Keratinocyte (primary cell): ENCODE data around the gene PLEK. TPM values are rescaled to one million over a fixed set of nuclear protein-coding genes. Genes with fewer than 3 reads are reported as not detected.

Experiments
- DNase-seq: peaks from one replicate; pipeline ENCODE4 v3.0.0-alpha.2; 2011; ENCODE audit warnings: low read depth, missing footprints, low spot score
- FAIRE-seq: peaks from 2 replicates; lab custom pipeline; 2011; peaks lifted over from hg19 to GRCh38; lab: Jason Lieb, UNC
- H2AFZ ChIP-seq: 2 replicates; pipeline ENCODE4 v1.6.0; 2012; ENCODE audit warnings: low read length, control low read depth, inconsistent platforms; ENCODE audit not compliant: control insufficient read depth
- H3K27ac ChIP-seq: 2 replicates; pipeline ENCODE4 v1.5.1; 2011; ENCODE audit warnings: low read length; ENCODE audit not compliant: control insufficient read depth, insufficient read depth
- H3K27me3 ChIP-seq: 3 replicates; pipeline ENCODE4 v1.6.0; 2011; ENCODE audit warnings: low read length; ENCODE audit not compliant: control insufficient read depth, insufficient read depth; ENCODE audit errors: extremely low read depth
- H3K36me3 ChIP-seq, 2 experiments: 2 replicates in 1 of 2; 3 replicates in 1 of 2; pipeline ENCODE4 v1.5.1; 2011; ENCODE audit warnings: low read length in 2 of 2, mild to moderate bottlenecking in 1 of 2; ENCODE audit not compliant: control insufficient read depth in 2 of 2, insufficient read depth in 2 of 2; ENCODE audit errors: extremely low read depth in 1 of 2
- H3K4me1 ChIP-seq: 3 replicates; pipeline ENCODE4 v1.5.1; 2011; ENCODE audit warnings: low read length; ENCODE audit not compliant: control insufficient read depth, insufficient read depth; ENCODE audit errors: extremely low read depth
- H3K4me2 ChIP-seq: 3 replicates; pipeline ENCODE4 v1.6.0; 2011; ENCODE audit warnings: low read depth, low read length; ENCODE audit not compliant: control insufficient read depth, insufficient read depth; ENCODE audit errors: extremely low read depth
- H3K4me3 ChIP-seq, 3 experiments: fragments of 200-600 bp in 1 of 3; sonication (generic) in 1 of 3; 2 replicates in 2 of 3; 3 replicates in 1 of 3; pipeline ENCODE4 v1.5.1; 2011 to 2016; ENCODE audit warnings: low read length in 3 of 3, mild to moderate bottlenecking in 3 of 3, control low read depth in 2 of 3, inconsistent platforms in 1 of 3, low read depth in 1 of 3, mixed read lengths in 1 of 3, mixed run types in 1 of 3, moderate library complexity in 1 of 3; ENCODE audit not compliant: control insufficient read depth in 2 of 3, insufficient read depth in 2 of 3; ENCODE audit errors: extremely low read depth in 1 of 3
- H3K79me2 ChIP-seq: 2 replicates; pipeline ENCODE4 v1.6.0; 2012; ENCODE audit warnings: low read length; ENCODE audit not compliant: control insufficient read depth, insufficient read depth
- H3K9ac ChIP-seq: 3 replicates; pipeline ENCODE4 v1.6.0; 2011; ENCODE audit warnings: low read length; ENCODE audit not compliant: control insufficient read depth, insufficient read depth; ENCODE audit errors: extremely low read depth
- H3K9me1 ChIP-seq: 3 replicates; pipeline ENCODE4 v1.6.0; 2011; ENCODE audit warnings: low read length; ENCODE audit not compliant: control insufficient read depth, insufficient read depth; ENCODE audit errors: extremely low read depth
- H3K9me3 ChIP-seq: 2 replicates; pipeline ENCODE4 v1.5.1; 2012; ENCODE audit warnings: low read depth, low read length; ENCODE audit not compliant: control insufficient read depth
- H4K20me1 ChIP-seq: 3 replicates; pipeline ENCODE4 v1.6.0; 2011; ENCODE audit warnings: low read length; ENCODE audit not compliant: control insufficient read depth, insufficient read depth; ENCODE audit errors: extremely low read depth
- EZH2 ChIP-seq: IDR thresholded peaks from one replicate; pipeline ENCODE4 v1.6.1; 2012; ENCODE audit warnings: inconsistent platforms, mild to moderate bottlenecking, low read length, moderate library complexity
- dilution Hi-C: fragments of 300-500 bp; cut with MboI; formaldehyde crosslinking; loops from one replicate; pipeline ENCODE4 v1.7.0; 2020; ENCODE audit warnings: low sequenced_read_pairs; ENCODE audit not compliant: extremely low pct_ligation_motif_present
- polyA plus RNA-seq, 5 experiments: library from polyadenylated mRNA; depleted of rRNA in 3 of 5; stranded (reverse) in 3 of 5; stranded (forward) in 1 of 5; unstranded in 1 of 5; fragments of >200 nt; gene quantifications; 1 replicate in 1 of 5; 2 replicates in 3 of 5; 3 replicates in 1 of 5; pipeline versions ENCODE4 v1.2.1 to v1.2.3, GENCODE V29; 2011 to 2012; ENCODE audit warnings: missing spikeins in 2 of 5, low read depth in 1 of 5, low replicate concordance in 1 of 5
- TF ChIP-seq, protein P1 (sequence below), 3 experiments: IDR thresholded peaks in 1 of 3; conservative IDR thresholded peaks in 1 of 3; optimal IDR thresholded peaks in 1 of 3; 2 replicates in 2 of 3; 3 replicates in 1 of 3; pipeline versions ENCODE3 to v1.5.1; 2011; ENCODE audit warnings: low read length in 3 of 3, mild to moderate bottlenecking in 3 of 3, moderate library complexity in 2 of 3, control low read depth in 1 of 3, inconsistent platforms in 1 of 3; ENCODE audit not compliant: insufficient read depth in 2 of 3; ENCODE audit errors: extremely low read depth in 1 of 3

PLEK gene
- polyA plus RNA-seq, 1 donor (not counting 4 experiments of a cell fraction or from before 2014, with no cell fraction given) = 0.04 TPM

- Histone ChIP-seq H3K9me3 (no peaks in the 10 kb centered on the region), H3K4me2 (no peak overlapping the region), H3K9ac (no peak overlapping the region), H3K27me3 (no peaks in the 10 kb centered on the region), H3K4me3 (no peak overlapping the region), H3K27ac (no peak overlapping the region), H3K4me1 (no peaks in the 10 kb centered on the region), H3K36me3 (no peaks in the 10 kb centered on the region), H2AFZ (no peak overlapping the region), H3K79me2 (no peaks in the 10 kb centered on the region), H4K20me1 (no peaks in the 10 kb centered on the region), H3K9me1 (no peaks in the 10 kb centered on the region)
- TF ChIP-seq, protein P1, sequence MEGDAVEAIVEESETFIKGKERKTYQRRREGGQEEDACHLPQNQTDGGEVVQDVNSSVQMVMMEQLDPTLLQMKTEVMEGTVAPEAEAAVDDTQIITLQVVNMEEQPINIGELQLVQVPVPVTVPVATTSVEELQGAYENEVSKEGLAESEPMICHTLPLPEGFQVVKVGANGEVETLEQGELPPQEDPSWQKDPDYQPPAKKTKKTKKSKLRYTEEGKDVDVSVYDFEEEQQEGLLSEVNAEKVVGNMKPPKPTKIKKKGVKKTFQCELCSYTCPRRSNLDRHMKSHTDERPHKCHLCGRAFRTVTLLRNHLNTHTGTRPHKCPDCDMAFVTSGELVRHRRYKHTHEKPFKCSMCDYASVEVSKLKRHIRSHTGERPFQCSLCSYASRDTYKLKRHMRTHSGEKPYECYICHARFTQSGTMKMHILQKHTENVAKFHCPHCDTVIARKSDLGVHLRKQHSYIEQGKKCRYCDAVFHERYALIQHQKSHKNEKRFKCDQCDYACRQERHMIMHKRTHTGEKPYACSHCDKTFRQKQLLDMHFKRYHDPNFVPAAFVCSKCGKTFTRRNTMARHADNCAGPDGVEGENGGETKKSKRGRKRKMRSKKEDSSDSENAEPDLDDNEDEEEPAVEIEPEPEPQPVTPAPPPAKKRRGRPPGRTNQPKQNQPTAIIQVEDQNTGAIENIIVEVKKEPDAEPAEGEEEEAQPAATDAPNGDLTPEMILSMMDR (optimal IDR thresholded peaks at IDR 0.05 in 1 of 3, IDR thresholded peaks at IDR 0.05 in 1 of 3, conservative IDR thresholded peaks at IDR 0.05 in 1 of 3; ENCODE audit: extremely low read depth in 1 of 3, insufficient read depth in 2 of 3, low read length in 3 of 3) = no peak
- no peak for TF ChIP-seq EZH2
- FAIRE-seq (no peak), DNase-seq (no peak)
- dilution Hi-C loops = no loop called here
Observed at GRCh38 chr2:68432696-68433658, 67.9 kb downstream of the PLEK start.

- Histone ChIP-seq H3K9me1 (no peaks in the 10 kb centered on the region), H3K27ac (no peak overlapping the region), H3K9me3 (no peaks in the 10 kb centered on the region), H3K9ac (no peak overlapping the region), H3K4me1 (no peaks in the 10 kb centered on the region), H3K27me3 (no peaks in the 10 kb centered on the region), H3K4me3 (no peak overlapping the region), H2AFZ (no peak overlapping the region), H3K79me2 (no peaks in the 10 kb centered on the region), H3K36me3 (no peaks in the 10 kb centered on the region), H3K4me2 (no peak overlapping the region), H4K20me1 (no peaks in the 10 kb centered on the region)
- DNase-seq (no peak), FAIRE-seq (no peak)
- no peak for TF ChIP-seq EZH2
- TF ChIP-seq, protein P1 (optimal IDR thresholded peaks at IDR 0.05 in 1 of 3, IDR thresholded peaks at IDR 0.05 in 1 of 3, conservative IDR thresholded peaks at IDR 0.05 in 1 of 3; ENCODE audit: extremely low read depth in 1 of 3, insufficient read depth in 2 of 3, low read length in 3 of 3) = no peak
- dilution Hi-C loops = no loop called here
Observed at GRCh38 chr2:68434981-68435380, 69.9 kb downstream of the PLEK start.
